ENCODE data around the gene ACTN4.

DNA sequence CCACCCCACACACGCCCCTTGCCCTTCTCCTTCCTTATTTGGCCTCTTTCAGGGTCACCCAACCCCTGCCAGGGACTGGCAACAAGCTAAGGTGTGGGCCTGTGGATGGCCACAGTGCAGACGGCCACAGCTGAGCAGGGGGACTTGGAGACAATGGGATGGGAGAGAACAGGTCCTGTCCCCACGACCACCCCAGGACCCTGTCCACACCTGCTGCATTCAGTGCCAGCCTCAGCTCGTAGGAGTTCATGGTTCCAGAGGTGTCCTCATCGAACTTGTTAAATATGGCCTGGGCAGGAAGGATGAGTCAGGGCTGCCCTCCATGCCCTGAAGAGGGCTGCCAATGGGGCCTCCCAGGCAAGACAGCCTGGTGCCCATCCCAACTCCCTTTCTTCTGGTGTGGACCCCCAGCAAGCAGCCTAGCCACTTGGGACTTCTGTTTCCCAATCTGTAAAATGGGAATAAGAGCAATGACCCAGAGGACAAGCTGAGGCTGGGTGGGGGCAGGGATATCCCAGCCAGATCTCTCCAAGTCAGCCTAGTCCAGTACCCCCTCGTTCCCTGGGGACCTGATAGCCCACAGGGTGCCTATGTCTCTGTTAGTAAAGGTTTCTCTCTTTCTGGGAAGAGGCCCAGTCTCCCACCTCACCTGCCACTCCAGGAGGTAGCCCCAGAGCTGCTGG lies 86.2 kb downstream of the ACTN4 start:
- TF ChIP-seq, protein P1, sequence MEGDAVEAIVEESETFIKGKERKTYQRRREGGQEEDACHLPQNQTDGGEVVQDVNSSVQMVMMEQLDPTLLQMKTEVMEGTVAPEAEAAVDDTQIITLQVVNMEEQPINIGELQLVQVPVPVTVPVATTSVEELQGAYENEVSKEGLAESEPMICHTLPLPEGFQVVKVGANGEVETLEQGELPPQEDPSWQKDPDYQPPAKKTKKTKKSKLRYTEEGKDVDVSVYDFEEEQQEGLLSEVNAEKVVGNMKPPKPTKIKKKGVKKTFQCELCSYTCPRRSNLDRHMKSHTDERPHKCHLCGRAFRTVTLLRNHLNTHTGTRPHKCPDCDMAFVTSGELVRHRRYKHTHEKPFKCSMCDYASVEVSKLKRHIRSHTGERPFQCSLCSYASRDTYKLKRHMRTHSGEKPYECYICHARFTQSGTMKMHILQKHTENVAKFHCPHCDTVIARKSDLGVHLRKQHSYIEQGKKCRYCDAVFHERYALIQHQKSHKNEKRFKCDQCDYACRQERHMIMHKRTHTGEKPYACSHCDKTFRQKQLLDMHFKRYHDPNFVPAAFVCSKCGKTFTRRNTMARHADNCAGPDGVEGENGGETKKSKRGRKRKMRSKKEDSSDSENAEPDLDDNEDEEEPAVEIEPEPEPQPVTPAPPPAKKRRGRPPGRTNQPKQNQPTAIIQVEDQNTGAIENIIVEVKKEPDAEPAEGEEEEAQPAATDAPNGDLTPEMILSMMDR (IDR thresholded peaks at IDR 0.05) = no peak
- no peak for TF ChIP-seq POLR2AphosphoS5 (IDR thresholded peaks at IDR 0.05)
